SK-N-SH (cell line): ENCODE results near the gene B4GALNT2. TPM values are rescaled to one million over a fixed set of nuclear protein-coding genes. Genes with fewer than 3 reads are reported as not detected.

Experiments
- CTCF ChIA-PET: fragments of 300-600, 350-600 bp; formaldehyde crosslinking; extraction: SDS; loops from one replicate; lab custom pipeline; 2021; lab: Yijun Ruan, JAX
- POLR2A ChIA-PET: fragments of 350-600 bp; sonication (Branson Sonifier 250); formaldehyde crosslinking; extraction: SDS; loops from one replicate; lab custom pipeline; 2020; ENCODE audit warnings: antibody characterized with exemption, inconsistent platforms; lab: Yijun Ruan, JAX
- DNase-seq: peaks from one replicate; pipeline ENCODE4 v3.0.0; 2012
- H2AFZ ChIP-seq: fragments of 200-600 bp; sonication (generic); 2 replicates; pipeline ENCODE4 v1.8.1; 2016; ENCODE audit warnings: antibody characterized with exemption, mild to moderate bottlenecking, low read depth
- H3F3A ChIP-seq: fragments of 200-600 bp; sonication (generic); replicated peaks from 2 replicates; pipeline ENCODE3; 2016; ENCODE audit warnings: antibody characterized with exemption, mild to moderate bottlenecking; ENCODE audit not compliant: insufficient read depth
- H3K27ac ChIP-seq, 2 experiments: fragments of 200-500 bp in 1 of 2; fragments of 200-600 bp in 1 of 2; sonication (Bioruptor generic) in 1 of 2; sonication (generic), shearing (Covaris generic) in 1 of 2; 2 replicates each; pipeline versions ENCODE4 v1.5.1 to v1.6.1; 2014 to 2016; ENCODE audit warnings: low read depth in 2 of 2, inconsistent platforms in 1 of 2, low read length in 1 of 2, mild to moderate bottlenecking in 1 of 2, mixed read lengths in 1 of 2
- H3K27me3 ChIP-seq: fragments of 200-600 bp; sonication (generic), shearing (Covaris generic); 2 replicates; pipeline ENCODE4 v1.6.1; 2016; ENCODE audit warnings: mixed run types; ENCODE audit not compliant: insufficient read depth
- H3K36me3 ChIP-seq, 2 experiments: fragments of 200-500 bp in 1 of 2; fragments of 200-600 bp in 1 of 2; sonication (Bioruptor generic) in 1 of 2; sonication (generic) in 1 of 2; replicated peaks in 1 of 2; 2 replicates each; pipeline versions ENCODE3 to v1.5.1; 2014 to 2016; ENCODE audit warnings: low read length in 1 of 2, mild to moderate bottlenecking in 1 of 2; ENCODE audit not compliant: insufficient read depth in 2 of 2, control insufficient read depth in 1 of 2
- H3K4me1 ChIP-seq, 2 experiments: fragments of 200-500 bp in 1 of 2; fragments of 200-600 bp in 1 of 2; sonication (Bioruptor generic) in 1 of 2; sonication (generic), shearing (Covaris generic) in 1 of 2; 2 replicates each; pipeline versions ENCODE4 v1.5.1 to v1.6.1; 2014 to 2016; ENCODE audit warnings: low read depth in 1 of 2, low read length in 1 of 2, mixed run types in 1 of 2; ENCODE audit not compliant: insufficient read depth in 2 of 2, control insufficient read depth in 1 of 2
- H3K4me2 ChIP-seq: fragments of 200-600 bp; sonication (generic), shearing (Covaris generic); 2 replicates; pipeline ENCODE4 v1.6.1; 2017; ENCODE audit warnings: mixed run types
- H3K4me3 ChIP-seq, 2 experiments: fragments of 200-500 bp in 1 of 2; fragments of 200-600 bp in 1 of 2; sonication (Bioruptor generic) in 1 of 2; sonication (generic), shearing (Covaris generic) in 1 of 2; 2 replicates each; pipeline versions ENCODE4 v1.5.1 to v1.8.1; 2014 to 2016; ENCODE audit warnings: low read depth in 2 of 2, inconsistent platforms in 1 of 2, low read length in 1 of 2, mild to moderate bottlenecking in 1 of 2, mixed read lengths in 1 of 2, moderate library complexity in 1 of 2
- H3K79me2 ChIP-seq: fragments of 200-600 bp; sonication (generic); 2 replicates; pipeline ENCODE4 v1.8.1; 2017; ENCODE audit warnings: mild to moderate bottlenecking; ENCODE audit not compliant: insufficient read depth
- H3K9ac ChIP-seq: fragments of 200-600 bp; sonication (generic); 2 replicates; pipeline ENCODE4 v1.6.1; 2017; ENCODE audit warnings: mixed run types
- H3K9me2 ChIP-seq: fragments of 200-600 bp; sonication (generic); 2 replicates; pipeline ENCODE4 v1.6.1; 2017; ENCODE audit warnings: mixed run types
- H3K9me3 ChIP-seq: fragments of 200-600 bp; sonication (generic); 2 replicates; pipeline ENCODE4 v1.6.1; 2017; ENCODE audit warnings: mixed run types, mild to moderate bottlenecking, moderate library complexity
- H4K20me1 ChIP-seq: fragments of 200-600 bp; sonication (generic); 2 replicates; pipeline ENCODE4 v1.6.1; 2017; ENCODE audit warnings: mild to moderate bottlenecking, mixed run types; ENCODE audit not compliant: insufficient read depth
- CHD2 ChIP-seq: fragments of 150-350 bp; IDR thresholded peaks from 2 replicates; pipeline ENCODE4 v1.6.1; 2018; ENCODE audit warnings: low read length; ENCODE audit not compliant: partially characterized antibody
- CTCF ChIP-seq: fragments of 200-600 bp; sonication (generic); IDR thresholded peaks from 2 replicates; pipeline ENCODE4 v1.6.1; 2017; ENCODE audit warnings: antibody characterized with exemption, mild to moderate bottlenecking, moderate library complexity
- ELF1 ChIP-seq: IDR thresholded peaks from 2 replicates; pipeline ENCODE4 v1.4.0; 2012
- EP300 ChIP-seq, 2 experiments: IDR thresholded peaks; 2 replicates each; pipeline versions ENCODE4 v1.4.0 to v1.6.1; 2012; ENCODE audit warnings: borderline replicate concordance in 1 of 2, low read depth in 1 of 2, low read length in 1 of 2
- FOSL2 ChIP-seq: IDR thresholded peaks from 2 replicates; pipeline ENCODE4 v1.4.0; 2012; ENCODE audit warnings: low read depth, mild to moderate bottlenecking, moderate library complexity, borderline replicate concordance
- FOXJ3 ChIP-seq: sonication (generic); formaldehyde crosslinking; IDR thresholded peaks from 2 replicates; pipeline ENCODE4 v1.5.1; 2020; ENCODE audit warnings: mild to moderate bottlenecking, missing genetic modification reagents
- FOXM1 ChIP-seq: IDR thresholded peaks from 2 replicates; pipeline ENCODE4 v1.4.0; 2012; ENCODE audit warnings: low read depth, mild to moderate bottlenecking
- GABPA ChIP-seq: IDR thresholded peaks from 2 replicates; pipeline ENCODE4 v1.4.0; 2012; ENCODE audit warnings: low read depth, mild to moderate bottlenecking
- GATA2 ChIP-seq: sonication (generic); formaldehyde crosslinking; IDR thresholded peaks from 2 replicates; pipeline ENCODE4 v1.5.0; 2020; ENCODE audit warnings: mild to moderate bottlenecking, missing genetic modification reagents
- IRF3 ChIP-seq: fragments of 150-350 bp; IDR thresholded peaks from 2 replicates; pipeline ENCODE4 v1.6.1; 2016; ENCODE audit warnings: mild to moderate bottlenecking, low read depth, low read length
- MEF2A ChIP-seq: IDR thresholded peaks from 2 replicates; pipeline ENCODE4 v1.4.0; 2012; ENCODE audit warnings: low read depth, borderline replicate concordance
- NFIC ChIP-seq: IDR thresholded peaks from 2 replicates; pipeline ENCODE4 v1.4.0; 2012; ENCODE audit warnings: borderline replicate concordance
- NRF1 ChIP-seq: IDR thresholded peaks from 2 replicates; pipeline ENCODE4 v1.6.1; 2012; ENCODE audit warnings: low read depth, mild to moderate bottlenecking, low read length
- RAD21 ChIP-seq: IDR thresholded peaks from 2 replicates; pipeline ENCODE4 v1.6.1; 2012; ENCODE audit warnings: mild to moderate bottlenecking, low read length
- RFX5 ChIP-seq: IDR thresholded peaks from 2 replicates; pipeline ENCODE4 v1.6.1; 2012; ENCODE audit warnings: mild to moderate bottlenecking, improper control_type of control experiment, low read length
- RXRA ChIP-seq: IDR thresholded peaks from 2 replicates; pipeline ENCODE4 v1.4.0; 2012; ENCODE audit warnings: low read depth, mild to moderate bottlenecking, borderline replicate concordance
- SIN3A ChIP-seq: IDR thresholded peaks from 2 replicates; pipeline ENCODE4 v1.6.1; 2012; ENCODE audit warnings: low read depth, mild to moderate bottlenecking, low read length, moderate library complexity, borderline replicate concordance
- SMC3 ChIP-seq: IDR thresholded peaks from 2 replicates; pipeline ENCODE4 v1.6.1; 2012; ENCODE audit warnings: low read depth, low read length, improper control_type of control experiment
- TCF12 ChIP-seq: IDR thresholded peaks from 2 replicates; pipeline ENCODE4 v1.4.0; 2012
- USF1 ChIP-seq: IDR thresholded peaks from 2 replicates; pipeline ENCODE4 v1.4.0; 2012; ENCODE audit warnings: low read depth, borderline replicate concordance
- USF2 ChIP-seq: fragments of 150-350 bp; IDR thresholded peaks from 2 replicates; pipeline ENCODE4 v1.6.1; 2017; ENCODE audit warnings: antibody characterized with exemption, low read length, low read depth, borderline replicate concordance
- WGBS: methylation state at CpG from one replicate; pipeline ENCODE4 v1.1.6; 2017; ENCODE audit warnings: low lambda C conversion rate; 5-methylcytosine and 5-hydroxymethylcytosine counted together
- polyA plus RNA-seq, 3 experiments: library from polyadenylated mRNA; depleted of rRNA; stranded (reverse); fragments of >200 nt; gene quantifications; 2 replicates each; pipeline ENCODE4 v1.2.3, GENCODE V29; 2012

The B4GALNT2 gene
- polyA plus RNA-seq, 1 of the 3 experiments (the other 2 are of a cell fraction): not detected

- TF ChIP-seq FOSL2 (no peak), FOXM1 (no peak)
- TF ChIP-seq, all 33 proteins: peak for 0
Measured at GRCh38 chr17:49157784-49158183, 25.2 kb downstream of the B4GALNT2 start (continued).

GRCh38 chr17:49162866-49163265 lies 30.3 kb downstream of the B4GALNT2 start:
- Histone ChIP-seq H3K36me3 (no peaks in the 10 kb centered on the region), H2AFZ (no peak overlapping the region), H3F3A (no peaks in the 10 kb centered on the region), H3K27ac (no peak overlapping the region), H3K79me2 (no peaks in the 10 kb centered on the region), H4K20me1 (no peaks in the 10 kb centered on the region), H3K9ac (no peak overlapping the region), H3K9me3 (no peaks in the 10 kb centered on the region), H3K4me2 (no peak overlapping the region), H3K27me3 (peaks cover 87% of the 10 kb centered on the region), H3K4me1 (no peaks in the 10 kb centered on the region), H3K9me2 (no peaks in the 10 kb centered on the region), H3K4me3 (no peak overlapping the region)
- WGBS: 17% methylated on average over 4 of the region's 4 CpGs
- ChIA-PET POLR2A (no interaction called here), CTCF (no interaction called here)
- TF ChIP-seq RAD21 (no peak), NFIC (no peak), SIN3A (no peak), USF1 (no peak), NRF1 (no peak), USF2 (no peak), IRF3 (no peak), CHD2 (no peak), RFX5 (no peak), ELF1 (no peak), GATA2 (no peak), FOXJ3 (no peak), FOXM1 (no peak), MEF2A (no peak)
- no peak for DNase-seq

GRCh38 chr17:49165143-49165542 lies 32.6 kb downstream of the B4GALNT2 start:
- CTCF ChIA-PET: no interaction called here
- Histone ChIP-seq H3K4me2 (no peak overlapping the region), H3K9me3 (no peaks in the 10 kb centered on the region), H2AFZ (no peak overlapping the region), H3K27ac (no peak overlapping the region), H3F3A (no peaks in the 10 kb centered on the region), H4K20me1 (no peaks in the 10 kb centered on the region), H3K4me3 (no peak overlapping the region), H3K79me2 (no peaks in the 10 kb centered on the region), H3K27me3 (peaks cover 92% of the 10 kb centered on the region), H3K4me1 (no peaks in the 10 kb centered on the region), H3K9ac (no peak overlapping the region), H3K36me3 (no peaks in the 10 kb centered on the region), H3K9me2 (no peaks in the 10 kb centered on the region)
- POLR2A ChIA-PET: no interaction called here
- TF ChIP-seq CHD2 (no peak), MEF2A (no peak), RXRA (no peak), RFX5 (no peak), USF1 (no peak), FOXM1 (no peak), GABPA (no peak), FOXJ3 (no peak), NFIC (no peak), TCF12 (no peak), FOSL2 (no peak), GATA2 (no peak), NRF1 (no peak), EP300 (IDR thresholded peaks at IDR 0.05; ENCODE audit: borderline replicate concordance in 1 of 2, low read depth in 1 of 2, low read length in 1 of 2) (no peak), SMC3 (no peak), CTCF (no peak), SIN3A (no peak)
- DNase-seq: no peak
- 2% methylated on average over 2 of the region's 2 CpGs for WGBS
